GM12865 (cell line): ENCODE results near the gene PHOSPHO2.

Experiments used
- DNase-seq: peaks from one replicate; pipeline ENCODE4 v3.0.0; 2010; ENCODE audit warnings: low read depth
- H3K4me3 ChIP-seq: 2 replicates; pipeline ENCODE4 v1.5.1; 2011; ENCODE audit warnings: mild to moderate bottlenecking, low read depth, low read length, control low read depth
- CTCF ChIP-seq: IDR thresholded peaks from 2 replicates; pipeline ENCODE4 v1.5.1; 2011; ENCODE audit warnings: low read length, control low read depth, low read depth, inconsistent platforms; ENCODE audit not compliant: insufficient read depth; ENCODE audit errors: missing control alignments

Gene PHOSPHO2

GRCh38 chr2:169709331-169709730 lies 15.1 kb downstream of the PHOSPHO2 start:
- no peak for TF ChIP-seq CTCF
- DNase-seq: no peak
- no peak overlapping the region for H3K4me3 ChIP-seq

GRCh38 chr2:169709981-169710380 lies 15.7 kb downstream of the PHOSPHO2 start:
- no peak for TF ChIP-seq CTCF
- H3K4me3 ChIP-seq: no peak overlapping the region
- DNase-seq: no peak

DNA sequence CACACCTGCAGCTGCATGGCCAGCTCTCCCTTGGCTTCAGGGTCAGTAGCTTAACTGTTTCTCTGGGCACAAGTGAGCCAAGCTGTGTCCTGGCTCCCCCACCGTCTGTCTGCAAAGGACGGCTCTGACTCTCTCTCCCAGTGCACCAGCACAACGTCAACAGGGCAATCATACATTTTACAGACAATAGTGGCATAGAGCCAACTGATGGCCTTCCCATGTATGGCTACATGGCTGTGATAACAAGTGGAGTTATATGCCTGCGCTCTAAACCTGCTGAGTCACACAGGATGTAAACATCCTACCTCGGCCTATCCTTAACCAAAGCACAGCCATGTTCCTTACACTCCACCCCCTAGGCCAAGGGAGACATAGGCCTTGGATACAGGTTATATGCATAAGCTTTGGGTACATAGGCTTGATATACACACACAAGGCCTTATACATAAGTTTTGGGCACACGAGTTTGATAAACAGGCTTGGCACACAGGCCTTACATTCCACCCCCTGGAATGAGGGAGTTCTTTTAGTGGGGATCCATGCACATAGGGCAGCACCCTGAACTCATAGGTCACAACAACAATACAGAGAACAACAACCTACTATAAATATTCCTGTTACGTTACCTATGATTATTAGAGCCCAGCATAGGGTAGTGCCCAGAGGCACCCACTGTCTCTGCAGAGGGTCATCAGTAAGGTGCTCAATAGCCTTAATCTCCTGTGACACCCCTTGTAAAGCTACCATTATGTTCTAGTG lies 17.7 kb downstream of the PHOSPHO2 start:
- no peak for DNase-seq
- TF ChIP-seq CTCF: no peak
- H3K4me3 ChIP-seq: no peak overlapping the region

DNA sequence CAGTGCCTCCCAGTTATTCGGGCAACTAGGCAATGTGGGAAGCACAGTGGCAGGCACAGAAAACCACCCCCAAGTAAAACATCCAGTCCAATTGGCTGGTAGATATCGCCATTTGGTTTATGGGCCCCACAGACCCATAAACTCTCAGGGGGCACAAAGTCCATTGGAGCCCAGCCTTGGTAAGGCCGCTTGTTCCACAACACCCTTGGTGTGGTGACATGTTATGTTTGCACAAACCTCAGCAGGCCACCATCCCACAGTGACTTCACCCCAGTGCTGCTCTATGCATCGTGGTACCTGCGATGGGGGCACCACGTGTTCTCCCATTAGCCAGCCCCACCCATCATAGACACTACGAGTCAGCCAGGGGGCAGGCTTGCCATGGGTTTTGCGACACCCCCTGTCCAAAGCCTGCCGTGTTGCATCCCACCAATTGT lies 18.5 kb downstream of the PHOSPHO2 start:
- H3K4me3 ChIP-seq: no peak overlapping the region
- DNase-seq: no peak
- no peak for TF ChIP-seq CTCF

GRCh38 chr2:169713331-169713730 lies 19.1 kb downstream of the PHOSPHO2 start:
- no peak for TF ChIP-seq CTCF
- no peak overlapping the region for H3K4me3 ChIP-seq
- no peak for DNase-seq

DNA sequence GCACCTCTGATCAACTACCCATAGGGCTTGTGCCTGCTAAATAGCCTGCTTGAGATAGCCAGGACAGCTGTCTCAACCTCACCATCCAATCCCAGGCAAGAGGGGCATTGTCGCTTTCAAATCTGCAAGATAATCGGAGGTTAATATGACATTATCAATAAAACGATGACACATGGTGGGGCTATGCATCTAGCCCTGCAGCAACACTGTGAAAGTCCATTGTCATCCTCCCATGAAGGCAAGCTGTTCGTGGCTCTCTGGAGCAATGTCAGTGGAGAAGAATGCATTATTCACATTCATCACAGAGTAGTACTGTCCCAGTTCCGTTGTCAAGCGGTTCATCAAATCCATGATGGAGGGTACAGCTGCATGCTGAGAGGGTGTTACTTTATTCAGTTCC lies 20.4 kb downstream of the PHOSPHO2 start:
- no peak overlapping the region for H3K4me3 ChIP-seq
- DNase-seq: no peak
- no peak for TF ChIP-seq CTCF

DNA sequence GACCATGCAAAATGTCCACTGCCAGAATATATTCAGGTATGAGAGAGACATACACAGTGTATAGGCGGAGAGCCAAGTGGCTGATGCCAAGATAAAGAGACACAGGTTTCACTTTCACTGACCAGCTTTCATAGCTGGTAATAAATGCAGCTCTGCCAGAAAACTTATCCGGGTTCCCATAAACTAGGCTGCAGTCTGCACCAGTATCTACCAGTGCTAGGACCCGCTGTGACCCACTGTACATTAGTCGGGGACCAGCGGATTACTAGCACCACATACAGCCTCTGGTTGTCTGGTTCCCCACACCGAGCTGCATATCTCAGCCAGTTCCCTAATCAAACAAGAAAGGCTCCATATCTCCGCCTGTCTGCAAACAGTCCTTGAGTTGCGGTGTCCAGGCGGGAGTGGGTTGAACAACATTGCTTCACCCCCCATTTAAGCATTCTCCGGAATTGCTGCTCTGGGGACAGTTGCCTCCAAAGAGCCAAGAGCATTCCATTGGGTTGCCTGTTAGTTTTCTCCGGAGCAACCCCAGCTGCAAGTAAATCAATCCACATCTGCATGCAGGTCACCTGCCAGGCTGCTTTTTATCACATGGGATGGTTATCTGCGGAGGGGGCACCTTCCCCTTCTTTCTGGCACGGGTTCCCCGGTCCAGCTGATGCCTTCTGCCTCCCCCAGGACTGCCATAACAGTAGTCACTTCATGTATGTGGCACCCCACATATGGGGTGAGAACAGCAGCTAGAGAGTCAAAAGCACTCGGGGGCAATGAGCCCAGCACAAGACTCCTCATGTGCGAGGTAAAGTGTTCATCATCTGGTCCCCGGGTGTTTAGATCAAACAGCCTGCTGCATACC lies 21.3 kb downstream of the PHOSPHO2 start:
- TF ChIP-seq CTCF: no peak
- no peak overlapping the region for H3K4me3 ChIP-seq
- no peak for DNase-seq
